Neural cell (in vitro differentiated cells): ENCODE data around the gene ASCC1. TPM values are rescaled to one million over a fixed set of nuclear protein-coding genes. Genes with fewer than 3 reads are reported as not detected.

ENCODE experiments used
- H2AFZ ChIP-seq: fragments of 200-600, 300-800 bp; sonication (generic), shearing (Covaris generic); 2 replicates; pipeline ENCODE4 v1.6.0; 2014; ENCODE audit warnings: low read depth, mild to moderate bottlenecking, antibody characterized with exemption, low read length, moderate library complexity
- H3F3A ChIP-seq: fragments of 200-600 bp; shearing (Covaris generic); 2 replicates; pipeline ENCODE4 v1.6.1; 2016; ENCODE audit warnings: mild to moderate bottlenecking, moderate library complexity, mixed read lengths, antibody characterized with exemption, low read length; ENCODE audit not compliant: insufficient read depth, poor library complexity, severe bottlenecking
- H3K27ac ChIP-seq: fragments of 200-600, 300-800 bp; sonication (generic), shearing (Covaris generic); 2 replicates; pipeline ENCODE4 v1.5.1; 2014; ENCODE audit warnings: mild to moderate bottlenecking, low read length, moderate library complexity
- H3K27me3 ChIP-seq: fragments of 300-800, 200-600 bp; sonication (generic), shearing (Covaris generic); 2 replicates; pipeline ENCODE4 v1.6.0; 2014; ENCODE audit warnings: mild to moderate bottlenecking, low read depth, low read length, moderate library complexity; ENCODE audit not compliant: insufficient read depth
- H3K36me3 ChIP-seq: fragments of 300-800, 200-600 bp; sonication (generic), shearing (Covaris generic); 2 replicates; pipeline ENCODE4 v1.5.1; 2014; ENCODE audit warnings: mild to moderate bottlenecking, antibody characterized with exemption, low read length, moderate library complexity; ENCODE audit not compliant: insufficient read depth
- H3K4me2 ChIP-seq: fragments of 300-800, 200-600 bp; sonication (generic), shearing (Covaris generic); 2 replicates; pipeline ENCODE4 v1.6.0; 2014; ENCODE audit warnings: mild to moderate bottlenecking, low read length
- H3K4me3 ChIP-seq: fragments of 300-800, 200-600 bp; sonication (generic), shearing (Covaris generic); 2 replicates; pipeline ENCODE4 v1.5.1; 2014; ENCODE audit warnings: mild to moderate bottlenecking, low read length, moderate library complexity
- H3K79me2 ChIP-seq: fragments of 200-600 bp; shearing (Covaris generic); replicated peaks from 2 replicates; pipeline ENCODE4 v1.6.0; 2014; ENCODE audit warnings: mild to moderate bottlenecking, low read length, moderate library complexity; ENCODE audit not compliant: insufficient read depth
- H3K9ac ChIP-seq: fragments of 300-800, 200-600 bp; sonication (generic), shearing (Covaris generic); 2 replicates; pipeline ENCODE4 v1.6.1; 2016; ENCODE audit warnings: mild to moderate bottlenecking, low read length, mixed read lengths
- H3K9me2 ChIP-seq: fragments of 200-600 bp; shearing (Covaris generic); 2 replicates; pipeline ENCODE4 v1.6.1; 2016; ENCODE audit warnings: mild to moderate bottlenecking, low read length, mixed read lengths; ENCODE audit not compliant: insufficient read depth
- H3K9me3 ChIP-seq: fragments of 200-600, 300-800 bp; sonication (generic), shearing (Covaris generic); 2 replicates; pipeline ENCODE4 v1.6.1; 2016; ENCODE audit warnings: mild to moderate bottlenecking, mixed run types, low read length, moderate library complexity, mixed read lengths
- H4K20me1 ChIP-seq: fragments of 200-600 bp; shearing (Covaris generic); 2 replicates; pipeline ENCODE4 v1.6.1; 2016; ENCODE audit warnings: mild to moderate bottlenecking, mixed run types; ENCODE audit not compliant: insufficient read depth
- CTCF ChIP-seq: fragments of 450-650 bp; IDR thresholded peaks from 2 replicates; pipeline ENCODE4 v1.5.1; 2014; ENCODE audit warnings: antibody characterized with exemption, mild to moderate bottlenecking, moderate library complexity; ENCODE audit not compliant: poor library complexity, severe bottlenecking
- EP300 ChIP-seq: fragments of 450-650 bp; conservative IDR thresholded peaks from 2 replicates; pipeline ENCODE4 v1.6.1; 2014; ENCODE audit warnings: antibody characterized with exemption, mild to moderate bottlenecking, moderate library complexity; ENCODE audit not compliant: poor library complexity, severe bottlenecking
- EZH2 ChIP-seq: fragments of 200-600, 300-800 bp; shearing (Covaris generic), sonication (generic); IDR thresholded peaks from 2 replicates; pipeline ENCODE4 v1.6.1; 2014; ENCODE audit warnings: antibody characterized with exemption, low read length, borderline replicate concordance, mild to moderate bottlenecking; ENCODE audit not compliant: insufficient read depth, poor library complexity, severe bottlenecking
- MXI1 ChIP-seq: fragments of 450-650 bp; conservative IDR thresholded peaks from 2 replicates; pipeline ENCODE4 v1.6.1; 2014; ENCODE audit warnings: antibody characterized with exemption, mild to moderate bottlenecking; ENCODE audit not compliant: poor library complexity, severe bottlenecking
- POLR2AphosphoS5 ChIP-seq: IDR thresholded peaks from 2 replicates; pipeline ENCODE4 v1.6.1; 2012
- RAD21 ChIP-seq: fragments of 450-650 bp; conservative IDR thresholded peaks from 2 replicates; pipeline ENCODE4 v1.6.1; 2014; ENCODE audit warnings: antibody characterized with exemption, mild to moderate bottlenecking, moderate library complexity
- REST ChIP-seq: IDR thresholded peaks from 2 replicates; pipeline ENCODE4 v1.6.1; 2012; ENCODE audit warnings: borderline replicate concordance
- SMC3 ChIP-seq: fragments of 450-650 bp; conservative IDR thresholded peaks from 2 replicates; pipeline ENCODE4 v1.6.1; 2014; ENCODE audit warnings: antibody characterized with exemption, mild to moderate bottlenecking, moderate library complexity; ENCODE audit not compliant: poor library complexity
- TAF1 ChIP-seq: IDR thresholded peaks from 2 replicates; pipeline ENCODE4 v1.6.1; 2012; ENCODE audit warnings: low read depth
- polyA plus RNA-seq: library from polyadenylated mRNA; depleted of rRNA; stranded (reverse); fragments of >200 nt; gene quantifications from 2 replicates; pipeline ENCODE4 v1.2.3, GENCODE V29; 2014

Gene ASCC1
- polyA plus RNA-seq, 1 donor from 2014 or later, result 39.6 TPM

GRCh38 chr10:72146559-72147323 lies 69.3 kb downstream of the ASCC1 start:
- Histone ChIP-seq H3K4me2 (no peak overlapping the region), H3K9me2 (no peaks in the 10 kb centered on the region), H3K79me2 (no peaks in the 10 kb centered on the region), H3K9ac (no peak overlapping the region), H3K9me3 (no peaks in the 10 kb centered on the region), H3K27ac (no peak overlapping the region), H2AFZ (no peak overlapping the region), H3K36me3 (no peaks in the 10 kb centered on the region), H4K20me1 (no peaks in the 10 kb centered on the region), H3K4me3 (no peak overlapping the region), H3K27me3 (no peaks in the 10 kb centered on the region), H3F3A (no peaks in the 10 kb centered on the region)
- TF ChIP-seq RAD21 (no peak), REST (no peak), EZH2 (no peak)

DNA sequence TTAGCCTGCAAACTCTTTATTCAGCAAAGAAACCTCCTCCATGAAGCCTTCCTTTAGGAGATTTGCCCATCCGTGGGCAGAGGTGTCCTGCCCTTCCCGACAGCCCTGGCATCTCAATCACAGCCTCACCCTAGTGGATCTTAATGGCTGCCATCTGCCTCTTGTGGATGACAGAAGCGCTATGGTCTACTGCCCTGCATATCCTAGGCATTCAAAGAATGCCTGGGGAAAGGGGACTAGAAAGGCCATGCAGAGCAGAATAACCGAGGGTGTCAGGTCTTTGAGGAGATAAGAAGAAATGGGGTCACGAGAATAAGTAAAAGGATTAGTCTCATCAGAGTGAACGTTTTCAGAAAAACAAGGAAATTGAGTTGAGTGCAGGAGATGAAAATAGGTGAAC lies 70.0 kb downstream of the ASCC1 start:
- H3K9me2 ChIP-seq, result no peaks in the 10 kb centered on the region
- no peak overlapping the region for H2AFZ ChIP-seq
- no peaks in the 10 kb centered on the region for H3F3A ChIP-seq
- no peak overlapping the region for H3K9ac ChIP-seq
- H3K27me3 ChIP-seq, result no peaks in the 10 kb centered on the region
- no peaks in the 10 kb centered on the region for H4K20me1 ChIP-seq
- H3K4me3 ChIP-seq, result no peak overlapping the region
- no peaks in the 10 kb centered on the region for H3K79me2 ChIP-seq
- no peaks in the 10 kb centered on the region for H3K9me3 ChIP-seq
- no peaks in the 10 kb centered on the region for H3K36me3 ChIP-seq
- no peak for TF ChIP-seq EP300
- TF ChIP-seq MXI1, result no peak
- no peak for TF ChIP-seq RAD21
- no peak for TF ChIP-seq EZH2
- no peak for TF ChIP-seq REST
- no peak for TF ChIP-seq CTCF
- TF ChIP-seq POLR2AphosphoS5, result no peak
- no peak for TF ChIP-seq TAF1
- no peak for TF ChIP-seq SMC3
- no peak overlapping the region for H3K4me2 ChIP-seq
- no peak overlapping the region for H3K27ac ChIP-seq
